Activated CD8-positive, alpha-beta memory T cell treated with anti-CD3 and anti-CD28 coated beads for 24 hours (primary cell): ENCODE data around the gene HMG20A.
"Not testable (repeated sequence)": the region's sequence is repeated elsewhere in the genome, so short reads cannot be mapped to it uniquely, and the experiment has no call there.

Experiments
- DNase-seq: peaks from one replicate; pipeline ENCODE4 v3.0.0-alpha.2; 2020

Gene HMG20A

DNA sequence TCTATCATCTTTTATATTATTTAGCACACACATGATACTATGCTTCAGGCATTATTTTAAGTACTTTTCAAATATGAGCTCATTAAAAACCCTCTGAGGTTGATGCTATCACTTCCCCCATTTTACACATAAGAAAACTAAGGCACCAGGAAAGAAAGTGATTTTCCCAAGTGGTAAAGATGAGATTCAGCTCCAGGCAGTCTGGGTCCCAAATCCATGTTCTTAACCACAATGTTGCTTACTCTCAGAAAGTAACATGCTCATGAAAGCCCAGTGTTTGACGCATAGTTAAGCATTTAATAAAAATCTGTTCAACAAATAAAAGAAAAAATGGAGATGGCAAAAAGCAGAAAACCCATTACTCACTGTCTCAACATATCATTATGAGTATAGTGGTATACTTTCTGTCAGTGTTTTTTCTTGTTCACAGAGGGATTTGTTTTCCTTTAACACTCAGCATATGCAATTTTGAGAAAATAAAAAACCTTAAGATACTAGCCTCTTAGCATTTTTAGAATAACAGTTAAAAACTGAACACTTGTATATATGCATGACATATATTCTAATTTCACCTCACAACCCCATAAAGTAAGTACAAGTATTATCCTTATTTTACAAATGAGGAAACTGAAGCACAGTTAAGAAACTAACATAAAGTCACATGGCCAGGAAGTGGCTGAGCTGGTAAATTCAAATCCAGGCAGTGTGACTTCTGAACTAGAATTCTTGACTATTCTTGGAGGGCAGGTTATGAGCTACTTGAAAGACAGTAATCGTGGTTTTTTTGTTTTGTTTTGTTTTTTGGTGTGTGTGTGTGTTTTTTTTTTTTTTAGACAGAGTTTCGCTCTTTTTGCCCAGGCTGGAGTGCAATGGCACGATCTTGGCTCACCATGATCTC lies 11.2 kb upstream of the HMG20A start:
- no peak for DNase-seq

DNA sequence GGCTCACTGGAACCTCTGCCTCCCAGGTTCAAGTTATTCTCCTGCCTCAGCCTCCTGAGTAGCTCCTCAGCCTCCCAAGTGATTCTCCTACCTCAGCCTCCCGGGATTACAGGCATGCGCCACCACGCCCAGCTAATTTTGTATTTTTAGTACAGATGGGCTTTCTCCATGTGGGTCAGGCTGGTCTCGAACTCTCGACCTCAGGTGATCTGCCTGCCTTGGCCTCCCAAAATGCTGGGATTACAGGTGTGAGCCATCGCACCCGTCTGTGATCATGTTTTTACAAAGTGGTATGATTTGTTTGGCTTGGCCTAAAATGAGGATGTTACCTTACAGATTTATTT lies 10.6 kb upstream of the HMG20A start:
- DNase-seq, result not testable (repeated sequence)

DNA sequence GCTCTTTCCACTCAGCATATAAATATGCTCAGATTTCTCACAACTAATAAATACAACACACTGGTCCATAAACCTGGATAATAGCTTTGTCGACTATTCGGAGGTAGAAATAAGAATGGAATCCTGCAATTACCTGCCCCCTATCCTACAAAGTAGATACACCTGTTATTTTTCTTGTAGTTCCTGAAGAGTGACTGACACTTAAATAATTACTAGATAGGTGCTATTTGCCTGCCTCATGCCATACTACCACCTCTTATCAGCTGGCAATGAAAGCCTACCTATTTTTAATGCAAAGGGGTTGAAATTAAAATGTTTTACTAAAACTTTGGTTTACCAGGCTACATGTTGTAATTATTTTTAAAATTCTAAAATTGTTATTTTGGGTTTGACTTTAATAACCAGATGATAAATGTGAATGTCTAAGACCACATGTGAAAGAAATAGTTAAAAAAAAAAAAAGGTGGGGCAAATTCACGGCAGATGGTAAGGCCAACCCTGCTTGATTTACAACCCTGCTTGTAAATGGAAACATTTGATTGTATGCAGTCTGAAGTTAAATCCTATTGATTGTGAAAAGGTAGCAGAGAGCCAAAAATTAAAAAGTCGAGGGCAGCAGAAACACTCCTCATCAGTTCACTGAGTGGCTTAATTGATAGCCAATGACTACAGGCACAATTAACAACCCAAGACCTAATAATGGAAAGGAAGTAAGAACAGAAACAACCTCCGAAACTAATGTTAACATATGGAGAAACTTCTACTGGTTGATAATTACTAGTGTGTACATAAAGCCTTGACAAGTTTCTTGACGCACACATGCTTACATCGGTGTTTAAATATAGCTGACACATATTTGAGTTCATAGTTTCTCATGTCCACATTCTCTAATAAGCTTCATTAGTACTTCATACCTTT lies 9.7 kb upstream of the HMG20A start:
- DNase-seq, result no peak

DNA sequence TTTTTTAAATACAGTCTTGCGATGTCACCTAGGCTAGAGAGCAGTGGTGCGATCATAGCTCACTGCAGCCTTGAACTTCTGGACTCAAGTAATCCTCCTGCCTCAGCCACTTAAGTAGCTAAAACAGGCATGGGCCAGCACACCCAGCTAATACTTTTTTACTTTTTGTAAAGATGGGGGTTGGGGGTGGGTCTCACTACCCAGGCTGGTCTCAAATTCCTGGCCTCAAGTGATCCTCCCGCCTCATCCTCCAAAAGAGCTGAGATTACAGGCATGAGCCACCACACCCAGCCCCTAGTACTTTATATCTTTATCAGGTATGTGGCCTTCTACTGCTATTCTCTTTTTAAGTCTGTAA lies 9.1 kb upstream of the HMG20A start:
- no peak for DNase-seq

DNA sequence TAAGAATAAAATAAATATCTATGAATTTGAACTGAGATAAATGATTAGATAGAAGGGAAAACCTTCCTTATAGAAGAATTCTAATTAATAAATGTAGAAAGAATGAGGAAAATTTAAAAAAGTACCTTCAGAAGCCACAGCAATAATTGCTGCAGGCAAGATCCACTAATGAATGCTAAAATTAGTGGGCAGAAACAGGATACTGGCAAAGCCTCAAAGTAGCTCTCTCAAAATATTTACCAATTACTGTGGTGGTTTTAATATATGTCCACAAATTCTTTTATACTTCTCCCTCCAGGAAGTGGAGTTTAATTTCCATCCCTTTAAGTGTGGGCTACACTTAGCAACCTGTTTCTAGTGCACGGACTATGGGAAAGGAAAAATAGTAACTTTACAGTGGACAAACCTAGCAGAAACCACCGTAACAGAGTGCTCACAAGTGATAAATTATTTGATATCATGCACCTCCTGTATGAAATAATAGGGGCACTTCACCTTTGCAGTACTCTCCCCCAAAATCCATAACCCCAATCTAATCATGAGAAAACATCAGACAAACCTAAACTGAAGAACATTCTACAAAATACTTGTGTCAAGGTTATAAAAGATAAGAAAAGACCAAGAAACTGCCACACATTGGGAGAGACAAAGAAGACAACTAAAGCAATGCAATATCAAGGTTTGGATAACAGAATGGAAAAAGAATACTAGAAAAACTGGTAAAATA lies 7.6 kb upstream of the HMG20A start:
- DNase-seq, result no peak

DNA sequence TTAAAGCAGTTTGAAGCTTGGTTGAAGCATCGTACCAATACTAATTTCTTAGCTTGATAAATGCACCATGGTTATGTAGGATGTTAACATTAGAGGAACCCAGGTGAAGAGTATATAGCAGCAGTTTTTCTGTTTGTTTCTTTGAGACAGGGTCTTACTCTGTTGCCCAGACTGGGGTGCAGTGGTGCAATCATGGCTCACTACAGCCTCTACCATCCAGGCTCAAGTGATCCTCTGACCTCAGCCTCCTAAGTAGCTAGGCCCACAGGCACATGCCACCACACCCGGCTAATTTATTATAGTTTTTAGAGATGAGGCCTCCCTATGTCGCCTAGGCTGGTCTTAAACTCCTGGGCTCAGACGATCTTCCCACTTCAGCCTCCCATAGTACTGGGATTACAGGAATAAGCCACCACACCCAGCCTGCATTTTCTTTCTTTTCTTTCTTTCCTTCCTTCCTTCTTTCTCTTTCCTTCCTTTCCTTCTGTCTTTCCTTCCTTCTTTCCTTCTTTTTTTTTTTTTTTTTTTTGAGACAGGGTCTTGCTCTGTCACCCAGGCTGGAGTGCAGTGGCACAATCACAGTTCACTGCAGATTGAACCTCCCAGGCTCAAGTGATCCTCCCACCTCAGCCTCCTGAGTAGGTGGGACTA lies 6.9 kb upstream of the HMG20A start:
- DNase-seq, result no peak

DNA sequence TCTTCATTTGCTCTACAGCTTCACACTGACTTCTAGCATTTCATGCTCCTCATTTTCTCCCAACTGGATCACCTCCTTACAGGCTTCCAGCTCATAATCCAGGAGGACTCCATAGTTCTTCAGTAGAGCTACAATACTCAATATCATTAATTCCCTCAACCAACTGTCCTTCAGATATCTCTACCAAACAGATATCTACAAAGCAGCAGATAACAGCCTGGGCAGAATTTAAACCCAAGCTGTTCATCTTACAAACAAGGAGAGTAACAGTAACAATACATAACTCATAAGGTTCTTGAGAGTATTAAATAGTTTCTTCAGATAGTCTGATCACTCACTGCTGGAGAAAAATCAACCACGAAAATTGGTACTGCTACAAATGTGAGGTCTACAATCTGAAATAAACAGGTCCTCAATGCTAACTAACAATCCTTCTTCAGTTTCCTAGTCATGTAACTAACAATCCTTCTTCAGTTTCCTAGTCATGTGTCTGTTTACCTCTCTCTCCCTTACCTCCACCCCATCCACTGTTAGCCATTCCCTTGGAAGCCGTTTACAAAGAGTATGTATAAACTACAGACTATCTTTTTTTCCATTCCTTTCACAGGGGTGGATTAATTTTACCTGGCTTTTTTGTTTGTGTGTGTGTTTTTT lies 5.8 kb upstream of the HMG20A start:
- DNase-seq, result no peak

DNA sequence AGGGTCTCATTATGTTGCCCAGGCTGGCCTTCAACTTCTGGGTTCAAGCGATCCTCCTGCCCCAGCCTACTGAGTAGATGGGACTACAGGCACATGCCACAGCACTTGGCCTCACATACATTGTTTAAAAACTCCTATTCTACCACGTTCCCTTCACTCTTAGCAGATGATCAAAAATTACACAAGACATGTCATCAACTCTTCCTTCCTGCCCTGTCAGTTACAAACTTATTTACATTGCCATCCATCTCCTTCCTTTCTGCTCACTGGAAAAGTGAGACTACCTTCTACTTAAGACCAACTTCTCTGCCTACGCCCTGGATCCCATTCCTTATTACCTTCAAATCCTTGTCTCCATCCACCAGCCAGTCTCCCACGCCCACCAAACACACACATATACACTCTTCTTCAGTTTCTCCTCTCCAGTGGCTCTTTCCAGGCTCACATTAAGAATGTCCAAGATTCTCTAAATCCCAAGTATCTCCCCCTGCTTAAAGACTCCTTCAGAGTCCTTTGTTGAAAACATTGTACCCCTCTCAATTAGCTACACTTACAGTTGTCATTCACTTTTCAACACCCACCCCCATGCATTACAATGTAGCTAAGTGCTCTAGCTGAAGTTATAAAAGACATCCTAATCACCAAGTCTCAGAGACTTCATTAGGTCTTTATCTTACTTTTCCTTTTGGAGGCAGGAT lies 5.1 kb upstream of the HMG20A start:
- no peak for DNase-seq

DNA sequence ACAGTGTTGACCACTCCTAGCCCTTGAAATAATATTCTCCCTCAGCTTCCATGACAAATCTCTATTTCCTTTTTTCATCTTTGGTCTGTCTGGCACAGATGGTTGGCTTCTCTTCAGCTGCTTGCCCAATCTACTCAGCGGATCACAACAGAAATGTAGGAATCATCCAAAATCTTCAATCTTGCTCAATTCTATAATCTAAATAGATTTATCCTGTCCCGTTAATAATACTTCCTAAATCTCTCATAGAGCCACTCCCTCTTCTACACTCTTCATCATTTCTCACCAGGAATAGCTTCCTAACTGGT lies 4.6 kb upstream of the HMG20A start:
- DNase-seq, result no peak

DNA sequence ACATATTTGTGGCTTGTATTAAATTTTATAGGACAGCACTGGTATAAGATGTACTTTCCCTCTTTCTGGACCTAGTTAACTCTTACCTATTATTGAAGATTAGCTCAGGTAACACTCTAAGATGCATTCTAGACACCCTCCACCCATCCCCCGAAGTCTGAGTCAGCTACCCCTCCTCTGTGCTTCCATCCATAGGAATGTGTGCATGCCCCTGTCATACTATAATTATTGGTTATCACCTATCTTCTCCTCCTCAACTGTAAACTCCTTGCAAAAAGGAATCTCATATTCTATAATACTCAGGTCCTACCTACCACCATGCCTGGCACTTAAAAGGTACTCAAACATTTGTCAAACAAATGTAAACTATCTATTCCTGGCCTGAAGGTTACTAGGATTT lies 3.7 kb upstream of the HMG20A start:
- no peak for DNase-seq

DNA sequence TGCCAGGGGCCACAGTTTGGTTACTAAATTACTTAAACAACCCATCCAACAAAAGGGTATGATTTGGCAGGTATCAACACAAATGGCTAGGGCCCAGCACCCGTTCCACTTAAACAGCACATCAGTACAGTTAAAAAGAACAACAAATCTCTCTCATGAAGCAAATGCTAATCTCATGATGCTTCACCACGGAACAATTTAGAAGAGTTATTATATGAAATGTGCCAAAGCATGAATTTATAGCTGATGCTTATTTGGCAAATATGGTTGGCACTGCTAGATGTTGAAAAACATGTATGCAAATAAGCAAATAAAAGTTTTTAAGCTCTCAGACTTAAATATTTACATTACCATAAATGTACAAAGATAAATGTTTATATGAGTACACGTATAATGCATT lies 3.1 kb upstream of the HMG20A start:
- DNase-seq, result no peak

DNA sequence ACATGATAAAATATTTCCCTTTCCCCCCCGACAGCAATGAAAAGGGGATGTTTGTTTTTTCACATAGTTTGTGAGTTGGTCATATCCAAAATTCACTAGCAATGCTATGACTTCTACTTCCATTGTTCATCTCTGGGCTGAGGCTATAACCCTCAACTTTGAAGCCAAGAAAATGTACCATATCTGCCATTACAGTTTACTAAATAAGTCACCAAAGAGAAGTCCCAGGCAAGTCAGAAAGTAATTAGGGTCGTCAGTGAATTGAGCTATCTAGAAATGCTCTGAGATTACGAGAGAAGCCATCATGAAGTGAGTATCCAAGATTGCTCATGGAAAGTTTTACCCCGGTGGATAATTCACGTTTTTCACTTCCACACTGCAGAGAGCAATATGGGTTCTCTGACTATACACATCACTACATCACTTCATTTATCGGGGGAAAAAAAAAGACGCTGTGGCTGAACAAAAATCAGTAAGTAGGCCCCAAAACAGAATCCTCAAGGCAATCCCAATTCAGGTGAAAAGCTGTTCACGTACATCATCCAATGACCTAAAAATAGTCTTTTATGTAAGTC lies 2.2 kb upstream of the HMG20A start:
- no peak for DNase-seq

DNA sequence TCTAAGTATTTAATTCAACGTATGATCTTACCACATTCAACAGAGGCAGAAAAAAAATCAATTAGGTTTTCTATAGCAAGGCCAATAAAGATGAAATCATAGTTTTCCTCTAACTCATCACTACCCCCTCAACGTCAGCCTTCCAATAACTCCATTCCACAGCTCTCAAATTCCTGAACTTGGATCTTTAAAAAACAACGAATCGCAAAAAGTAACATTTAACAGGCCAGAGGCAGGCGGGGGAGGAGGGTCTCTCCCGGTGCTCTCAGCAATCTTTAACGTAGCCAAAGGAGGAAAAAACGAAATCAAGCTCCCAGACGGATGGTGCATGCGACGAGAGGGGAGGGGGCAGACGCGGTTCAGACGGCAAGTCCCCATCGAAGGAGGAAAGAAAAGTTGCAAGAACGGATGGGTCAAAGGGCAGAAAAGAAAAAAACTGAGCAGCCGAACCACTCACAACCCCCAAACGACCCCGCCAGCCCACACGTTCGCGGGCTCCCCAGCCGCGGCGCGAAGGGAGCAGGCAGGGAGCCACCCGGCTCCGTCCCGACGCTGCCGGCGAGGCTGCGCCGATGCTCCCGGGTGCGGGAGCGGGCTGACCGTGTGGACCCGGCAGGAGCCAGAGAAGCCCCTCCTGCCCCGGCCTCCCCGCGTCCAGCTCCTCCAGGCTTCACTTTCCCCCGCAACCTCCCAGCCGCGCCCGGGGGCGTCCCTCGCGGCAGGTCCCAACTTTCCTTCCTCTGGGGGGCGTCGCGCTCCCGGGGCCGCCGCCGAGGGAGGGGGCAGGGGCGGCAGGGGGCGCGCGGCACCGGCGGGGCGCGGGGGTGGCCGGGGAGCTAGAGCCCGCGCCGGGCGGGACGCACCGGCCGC lies 1.5 kb upstream of the HMG20A start:
- peak; percentile 80 for DNase-seq

DNA sequence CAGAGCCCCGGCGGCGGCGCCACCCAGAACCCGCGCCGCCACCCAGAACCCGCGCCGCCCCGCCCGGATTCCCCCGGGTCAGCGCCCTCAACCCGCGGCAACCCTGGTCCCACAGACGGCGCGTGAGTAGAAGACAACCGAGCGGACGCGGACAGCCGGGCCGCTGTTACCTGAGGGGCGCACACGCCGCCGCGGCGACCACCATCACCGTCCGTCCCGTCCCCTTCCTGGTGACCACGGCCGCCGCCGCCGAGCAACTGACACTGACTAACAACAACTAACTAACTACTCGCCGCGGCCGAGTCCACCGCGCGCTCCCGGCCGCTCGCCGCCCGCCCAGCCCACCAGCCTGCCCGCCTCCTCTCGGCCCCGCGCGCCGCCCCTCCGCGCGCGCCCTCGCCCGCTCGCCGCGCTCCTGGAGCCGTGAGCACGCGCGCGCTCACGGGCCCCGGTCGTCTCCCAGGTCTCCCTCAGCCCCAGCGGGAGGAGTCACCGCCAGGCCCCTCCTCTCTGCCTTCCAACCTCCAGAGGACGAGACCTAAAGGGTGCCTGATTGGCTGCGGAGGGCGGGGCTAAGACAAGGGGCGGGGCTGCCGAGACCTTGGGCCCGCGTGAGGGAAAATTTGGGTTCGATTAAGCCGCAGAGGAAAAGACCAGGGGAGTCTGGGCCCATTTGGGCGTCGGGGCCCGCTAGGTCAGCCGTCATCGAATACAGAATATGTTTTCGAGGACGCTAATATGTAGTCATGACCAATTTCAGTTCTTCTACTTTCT lies 665 bp upstream of the HMG20A start, which contains the start of gene PEAK1:
Gene PEAK1 (minus strand): TSS at position 269 of the 774 bp plus-strand sequence. CDS start 238,178 bp downstream, outside the sequence.
- DNase-seq, result peak; percentile 100

DNA sequence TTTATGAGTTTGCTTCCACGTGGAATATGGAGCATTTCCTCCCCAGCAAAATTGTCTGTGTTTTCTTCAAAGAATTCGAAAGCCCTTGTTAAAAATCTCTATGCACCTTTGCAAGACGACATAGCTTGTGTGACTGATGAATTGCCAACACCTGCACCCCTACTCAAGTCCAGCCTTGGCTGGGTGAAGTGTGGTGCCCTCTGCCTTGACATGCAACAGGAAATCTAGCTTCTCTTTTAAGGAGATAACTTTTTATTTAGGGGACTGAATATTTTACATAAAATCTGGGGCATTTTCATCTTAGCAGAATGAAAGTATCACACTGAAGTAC lies 647 bp downstream of the HMG20A start:
- DNase-seq, result no peak

DNA sequence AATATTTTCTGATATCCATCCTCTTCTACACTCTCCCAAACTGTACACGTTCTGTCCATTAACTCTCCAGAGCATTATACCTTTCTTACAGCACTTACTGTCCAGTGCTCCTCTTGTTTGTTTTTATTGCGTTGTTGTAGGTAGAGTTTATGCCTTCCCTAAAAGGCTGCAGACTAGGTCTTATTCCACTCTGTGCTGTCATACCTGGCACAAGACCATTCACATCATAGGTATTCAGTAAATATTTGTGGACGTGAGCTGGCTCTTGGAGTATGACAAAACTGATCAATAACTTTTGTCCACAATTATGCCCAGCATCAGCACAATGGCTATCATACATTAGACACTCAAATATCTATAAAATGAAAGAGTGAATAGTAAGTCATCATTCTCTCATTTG lies 4.4 kb downstream of the HMG20A start:
- no peak for DNase-seq

DNA sequence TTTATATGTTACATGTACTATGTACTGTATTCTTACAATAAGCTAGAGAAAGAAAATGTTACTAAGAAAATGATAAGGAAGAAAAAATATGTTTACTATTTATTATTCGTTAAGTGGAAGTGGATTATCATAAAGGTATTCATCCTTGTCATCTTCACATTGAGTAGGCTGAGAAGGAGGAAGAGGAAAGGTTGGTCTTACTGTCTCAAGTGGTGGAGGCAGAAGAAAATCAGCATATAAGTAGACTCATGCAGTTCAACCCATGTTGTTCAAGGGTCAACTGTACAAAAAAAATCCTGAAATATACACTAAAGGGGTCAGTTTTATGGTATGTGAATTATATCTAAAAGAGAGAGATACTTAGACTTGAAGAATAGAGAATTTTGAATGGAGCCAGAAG lies 5.7 kb downstream of the HMG20A start:
- no peak for DNase-seq

DNA sequence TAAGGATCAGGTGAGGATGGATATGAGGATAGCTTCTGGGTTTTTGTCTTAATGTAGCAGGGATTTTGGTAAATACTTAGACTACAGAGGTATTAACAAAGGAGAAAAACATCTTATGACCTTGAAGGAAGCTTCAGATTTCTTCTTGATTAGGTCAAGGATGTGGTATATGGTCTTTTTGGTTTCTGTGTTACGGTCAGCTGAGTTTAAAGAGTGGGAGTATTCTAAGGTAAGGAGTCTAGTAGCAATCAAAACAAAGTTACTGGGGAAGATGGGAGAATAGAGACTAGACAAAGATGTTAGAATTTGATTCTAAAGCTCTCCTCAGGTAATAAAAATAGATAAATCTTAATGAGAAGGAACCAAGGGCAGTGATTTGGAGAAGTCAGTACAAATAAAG lies 6.2 kb downstream of the HMG20A start:
- DNase-seq, result no peak

DNA sequence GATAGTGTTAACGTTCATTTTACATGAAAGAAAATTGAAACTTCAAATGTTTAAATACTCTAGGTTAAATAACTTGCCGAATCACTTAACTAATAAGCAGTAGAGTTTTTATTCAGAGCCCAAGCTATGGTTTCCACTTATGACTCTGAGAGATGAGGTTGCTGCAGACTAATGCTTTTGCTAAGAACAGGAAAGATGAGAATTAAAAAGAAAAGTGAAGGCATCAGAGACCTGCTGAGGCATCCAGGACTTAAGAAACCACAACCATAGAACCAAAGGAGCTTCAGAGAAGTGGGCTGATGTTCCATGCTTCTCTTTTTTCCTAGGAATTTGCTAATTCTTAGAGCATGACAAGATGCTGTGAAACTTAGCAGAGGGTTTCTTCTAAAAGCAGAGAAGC lies 9.5 kb downstream of the HMG20A start:
- no peak for DNase-seq

DNA sequence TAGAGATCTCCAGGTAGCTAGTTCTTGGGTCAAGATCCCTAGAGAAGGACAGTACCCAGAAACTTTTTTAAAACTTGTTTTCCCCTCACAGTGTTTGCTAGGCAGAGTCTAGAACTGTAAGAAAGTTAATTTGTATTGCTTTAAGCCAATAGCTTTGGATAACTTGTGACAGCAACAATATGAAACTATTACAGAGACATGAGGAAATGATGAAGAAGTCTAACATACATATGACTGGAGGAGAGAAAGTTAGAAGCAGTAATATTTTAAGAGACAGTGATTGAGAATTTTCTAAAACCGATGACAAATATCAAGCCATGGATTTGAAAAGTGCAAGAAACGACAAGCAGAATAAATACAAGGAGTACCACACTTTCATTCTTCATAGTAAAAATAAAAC lies 10.0 kb downstream of the HMG20A start:
- DNase-seq, result no peak
